HUES6 (cell line): Measurements from ENCODE around the gene ADCY6.

ENCODE experiments used
- H3K27ac ChIP-seq: 2 replicates; pipeline ENCODE4 v1.7.0; 2013; ENCODE audit warnings: low read depth, mild to moderate bottlenecking, low read length, inconsistent platforms
- H3K27me3 ChIP-seq: 2 replicates; pipeline ENCODE4 v1.6.1; 2013; ENCODE audit warnings: low read length; ENCODE audit not compliant: control insufficient read depth, insufficient read depth
- H3K36me3 ChIP-seq: 2 replicates; pipeline ENCODE4 v1.6.1; 2013; ENCODE audit warnings: low read length; ENCODE audit not compliant: control insufficient read depth, insufficient read depth
- H3K4me1 ChIP-seq: 2 replicates; pipeline ENCODE4 v1.6.1; 2013; ENCODE audit warnings: low read length; ENCODE audit not compliant: control insufficient read depth, insufficient read depth
- H3K4me3 ChIP-seq: 2 replicates; pipeline ENCODE4 v1.5.1; 2013; ENCODE audit warnings: low read depth, low read length
- H3K9ac ChIP-seq: one replicate; pipeline ENCODE4 v1.6.1; 2013; ENCODE audit warnings: mild to moderate bottlenecking, low read length
- H3K9me3 ChIP-seq: 2 replicates; pipeline ENCODE4 v1.6.1; 2013; ENCODE audit warnings: low read depth, low read length; ENCODE audit not compliant: control insufficient read depth, insufficient read depth

The ADCY6 gene

DNA sequence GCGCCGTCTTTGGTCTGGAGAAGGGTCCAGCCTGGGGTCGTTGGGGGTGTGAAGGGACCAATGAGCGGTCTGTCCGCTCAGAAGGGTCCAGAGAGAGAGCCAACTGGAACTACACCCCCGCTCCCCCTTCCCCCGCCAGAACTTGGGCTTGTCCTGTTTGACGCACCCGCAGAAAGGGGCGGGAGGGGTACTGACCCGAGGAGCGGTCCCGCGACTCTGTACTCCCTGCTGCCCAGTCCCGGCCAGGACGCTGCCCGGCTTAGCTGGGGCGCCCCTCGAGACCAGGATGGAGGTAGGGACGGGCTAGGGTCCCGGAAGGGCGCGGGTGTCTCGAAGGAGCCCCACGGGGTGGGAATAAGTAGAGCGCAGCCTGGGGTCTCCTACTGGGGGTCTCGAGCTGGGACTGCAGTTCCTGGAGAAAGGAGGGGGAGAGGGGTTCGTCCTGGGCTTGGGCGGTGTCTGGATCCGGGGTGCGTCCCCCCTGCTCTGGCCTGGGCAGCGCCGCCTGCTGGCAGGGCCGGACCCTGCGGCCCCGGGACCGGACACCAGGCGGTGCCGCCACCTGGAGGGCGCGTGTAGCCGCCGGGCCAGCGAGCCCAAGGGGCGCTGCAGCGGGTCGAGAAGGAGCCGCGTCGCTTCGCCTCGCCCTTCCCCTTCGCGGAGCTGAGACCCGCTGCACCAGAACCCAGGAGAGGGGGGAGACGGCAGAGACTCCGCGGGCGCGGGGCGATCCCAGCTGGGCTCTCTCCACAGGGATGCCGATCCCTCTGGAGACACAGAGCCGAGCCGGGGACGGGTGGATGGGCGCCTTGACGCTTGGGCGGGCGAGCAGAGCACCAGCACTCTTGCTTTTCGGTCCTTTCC is 25.6 kb upstream of the ADCY6 start:
- Histone ChIP-seq H3K9ac (peak overlapping the region; percentile 60), H3K9me3 (no peaks in the 10 kb centered on the region), H3K27me3 (peaks cover 53% of the 10 kb centered on the region), H3K27ac (no peak overlapping the region; the same call in 1 of the 2 replicates), H3K4me3 (peak overlapping the region; percentile 82), H3K36me3 (no peaks in the 10 kb centered on the region), H3K4me1 (peaks cover 45% of the 10 kb centered on the region)

DNA sequence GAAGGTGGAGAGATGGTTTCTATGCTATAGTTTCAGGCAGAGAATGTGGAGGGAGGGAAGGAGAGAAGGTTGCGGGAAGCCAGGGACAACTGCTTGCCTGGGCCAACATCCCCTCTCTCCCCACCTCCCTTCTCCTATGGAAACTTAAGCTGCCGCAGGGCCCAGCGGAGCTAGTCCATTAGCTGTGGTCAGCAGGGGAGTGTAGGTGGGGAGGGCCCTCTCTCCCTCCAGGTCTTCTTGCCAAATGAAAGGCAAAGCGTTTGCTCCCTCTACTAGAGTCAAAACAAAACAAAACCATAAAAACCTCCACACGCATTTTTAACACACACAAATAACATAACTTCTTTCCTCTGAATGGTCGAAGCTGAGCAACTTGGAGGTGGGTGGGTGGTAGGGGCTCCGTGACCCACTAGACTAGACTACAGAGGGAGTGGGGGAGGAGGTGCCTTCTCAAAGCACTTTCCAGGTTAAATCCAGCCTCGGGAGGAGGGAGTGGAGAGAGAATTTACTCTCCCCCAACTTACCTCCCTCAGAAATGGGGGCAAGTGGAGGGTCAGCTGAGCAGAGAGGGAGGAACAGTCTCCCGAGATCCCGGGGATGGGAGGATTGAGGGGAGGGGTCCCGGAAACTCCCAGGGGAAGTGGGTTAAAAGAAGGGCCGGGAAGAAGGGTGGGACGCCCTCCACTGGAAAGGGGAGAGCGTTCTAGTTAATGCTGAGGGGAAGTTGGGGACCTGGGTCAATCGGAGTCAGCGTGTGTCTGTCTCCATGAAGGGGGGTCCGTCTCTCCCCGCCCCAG is 24.8 kb upstream of the ADCY6 start:
- Histone ChIP-seq H3K4me3 (peak overlapping the region; percentile 82), H3K27me3 (peaks cover 45% of the 10 kb centered on the region), H3K9ac (peak overlapping the region; percentile 60), H3K9me3 (no peaks in the 10 kb centered on the region), H3K27ac (no peak overlapping the region), H3K36me3 (no peaks in the 10 kb centered on the region), H3K4me1 (peaks cover 41% of the 10 kb centered on the region)

DNA sequence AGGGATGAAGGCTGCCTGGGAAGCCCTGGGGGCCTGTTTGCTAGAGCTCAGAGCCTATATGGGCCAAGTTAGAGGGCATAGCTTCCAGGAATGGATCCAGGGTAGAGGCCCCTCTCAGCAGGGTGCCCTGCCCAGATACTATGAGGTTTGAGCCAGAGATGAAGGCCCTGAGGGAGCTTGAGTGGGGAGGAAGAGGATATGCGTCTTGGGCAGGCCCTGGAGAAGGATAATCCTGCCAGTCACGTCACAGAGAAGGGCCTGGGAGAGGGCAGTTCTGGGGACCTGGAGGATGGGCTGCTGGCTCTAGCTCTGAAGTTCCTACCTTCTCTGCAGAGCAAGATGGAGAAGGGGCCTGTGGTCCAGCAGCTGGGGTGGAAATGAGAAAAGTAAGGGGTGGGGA is 23.5 kb upstream of the ADCY6 start:
- Histone ChIP-seq H3K4me1 (peaks cover 35% of the 10 kb centered on the region), H3K4me3 (no peak overlapping the region), H3K9me3 (no peaks in the 10 kb centered on the region), H3K27ac (no peak overlapping the region), H3K27me3 (peaks cover 36% of the 10 kb centered on the region), H3K36me3 (no peaks in the 10 kb centered on the region), H3K9ac (no peak overlapping the region)

DNA sequence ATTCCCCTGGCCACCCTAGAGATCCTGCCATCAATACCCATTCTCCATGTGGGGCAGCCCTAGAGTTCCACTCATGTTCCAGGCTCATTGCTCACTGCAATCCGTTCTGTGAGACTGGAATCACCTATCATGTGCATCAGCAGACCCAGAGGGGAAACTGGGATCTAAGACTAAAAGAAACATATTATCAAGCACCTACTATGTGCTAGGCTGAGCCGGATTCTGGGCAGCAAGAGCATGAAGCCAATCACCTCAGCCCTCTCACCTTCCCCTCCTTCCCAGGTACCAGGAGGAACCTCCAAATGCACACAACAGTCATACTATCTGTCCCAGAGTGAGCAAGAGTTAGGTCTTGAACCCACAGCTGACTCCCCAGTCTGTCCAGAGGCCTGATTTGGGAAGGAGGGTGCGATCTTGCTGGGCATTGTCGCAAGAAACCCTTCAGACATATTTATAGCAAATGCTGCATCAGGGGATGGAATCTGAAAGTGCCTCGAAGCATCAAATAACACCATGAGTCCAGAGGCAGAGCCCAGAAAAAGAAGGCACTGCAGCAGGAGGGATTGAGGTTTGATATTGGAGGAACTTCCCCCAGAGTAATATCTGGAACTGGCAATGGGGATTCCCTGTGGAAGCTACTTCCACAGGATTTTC is 22.7 kb upstream of the ADCY6 start:
- Histone ChIP-seq H3K27me3 (peaks cover 28% of the 10 kb centered on the region), H3K4me3 (no peak overlapping the region)

DNA sequence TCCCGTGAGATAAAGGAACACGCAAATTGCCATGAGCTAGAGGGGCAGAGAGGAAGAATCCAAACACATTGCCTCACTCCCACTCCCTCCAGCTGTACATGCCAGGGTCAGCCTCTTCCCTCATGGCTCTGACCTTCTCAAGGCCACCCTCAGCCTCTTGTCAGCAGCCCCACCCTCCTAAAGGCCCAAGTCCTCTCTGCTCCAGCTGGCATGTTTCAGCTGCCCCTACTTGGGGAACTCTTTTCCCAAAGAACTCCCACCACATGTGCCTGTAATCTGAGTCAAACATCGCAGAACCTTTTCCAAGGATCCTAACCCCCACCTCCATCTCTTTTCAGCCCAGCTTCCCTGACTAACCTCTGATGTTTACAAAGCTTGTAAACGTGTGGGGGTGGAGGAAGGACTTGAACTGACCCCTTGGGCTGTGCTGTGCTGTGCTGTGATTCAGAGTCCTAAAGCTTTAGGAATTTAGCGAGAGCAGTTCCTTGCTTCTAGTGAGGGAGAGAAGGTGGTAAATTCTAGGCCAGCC is 22.1 kb upstream of the ADCY6 start:
- H3K9ac ChIP-seq = no peak overlapping the region
- H3K27me3 ChIP-seq = peaks cover 22% of the 10 kb centered on the region
- no peak overlapping the region for H3K27ac ChIP-seq
- no peaks in the 10 kb centered on the region for H3K9me3 ChIP-seq
- peaks cover 27% of the 10 kb centered on the region for H3K4me1 ChIP-seq
- H3K36me3 ChIP-seq = no peaks in the 10 kb centered on the region
- no peak overlapping the region for H3K4me3 ChIP-seq

More for the DNA sequence above, 22.7 kb upstream of the ADCY6 start:
- no peak overlapping the region for H3K9ac ChIP-seq
- no peaks in the 10 kb centered on the region for H3K9me3 ChIP-seq
- H3K36me3 ChIP-seq = no peaks in the 10 kb centered on the region
- peaks cover 32% of the 10 kb centered on the region for H3K4me1 ChIP-seq
- no peak overlapping the region for H3K27ac ChIP-seq

DNA sequence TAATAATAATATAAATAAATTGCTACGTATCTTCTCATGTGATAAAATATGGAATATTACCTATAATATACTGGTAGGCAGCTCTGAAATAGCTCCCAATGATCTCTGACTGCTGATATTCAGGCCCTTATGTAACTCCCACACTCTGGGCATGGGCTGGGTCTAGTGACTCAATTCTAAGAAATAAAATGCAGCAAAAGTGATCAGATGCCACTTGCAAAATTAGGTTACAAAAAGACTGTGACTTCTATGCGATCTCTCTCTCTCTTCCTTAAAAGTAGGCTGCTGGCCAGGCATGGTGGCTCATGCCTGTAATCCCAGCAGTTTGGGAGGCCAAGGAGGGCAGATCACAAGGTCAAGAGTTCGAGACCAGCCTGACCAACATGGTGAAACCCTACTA is 19.1 kb upstream of the ADCY6 start:
- H3K9ac ChIP-seq = no peak overlapping the region
- H3K4me3 ChIP-seq = no peak overlapping the region
- peaks cover 24% of the 10 kb centered on the region for H3K4me1 ChIP-seq
- H3K27ac ChIP-seq = no peak overlapping the region
- H3K9me3 ChIP-seq = no peaks in the 10 kb centered on the region
- H3K36me3 ChIP-seq = no peaks in the 10 kb centered on the region
- peaks cover 18% of the 10 kb centered on the region; the same call in 1 of the 2 replicates for H3K27me3 ChIP-seq

DNA sequence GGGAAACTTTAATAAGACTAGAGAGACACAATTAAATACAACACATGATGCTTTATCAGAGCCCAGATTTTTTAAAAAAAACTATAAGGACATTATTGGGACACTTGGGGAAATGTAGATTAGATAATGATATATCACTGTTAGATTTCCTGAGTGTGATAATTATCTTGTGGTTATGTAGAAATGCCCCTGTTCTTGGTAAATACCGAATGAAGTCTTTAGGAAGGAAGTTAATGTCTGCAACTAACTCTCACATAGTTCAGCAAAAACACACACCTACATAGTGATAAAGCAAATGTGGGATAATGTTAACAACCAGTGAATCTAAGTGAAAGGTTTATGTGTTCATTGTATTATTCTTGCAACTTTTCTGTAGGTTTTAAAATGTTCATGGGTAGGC is 14.8 kb upstream of the ADCY6 start:
- no peak overlapping the region for H3K9ac ChIP-seq
- H3K36me3 ChIP-seq = no peaks in the 10 kb centered on the region
- no peak overlapping the region for H3K27ac ChIP-seq
- no peak overlapping the region for H3K4me3 ChIP-seq
- H3K27me3 ChIP-seq = no peaks in the 10 kb centered on the region
- H3K4me1 ChIP-seq = no peaks in the 10 kb centered on the region
- H3K9me3 ChIP-seq = no peaks in the 10 kb centered on the region

DNA sequence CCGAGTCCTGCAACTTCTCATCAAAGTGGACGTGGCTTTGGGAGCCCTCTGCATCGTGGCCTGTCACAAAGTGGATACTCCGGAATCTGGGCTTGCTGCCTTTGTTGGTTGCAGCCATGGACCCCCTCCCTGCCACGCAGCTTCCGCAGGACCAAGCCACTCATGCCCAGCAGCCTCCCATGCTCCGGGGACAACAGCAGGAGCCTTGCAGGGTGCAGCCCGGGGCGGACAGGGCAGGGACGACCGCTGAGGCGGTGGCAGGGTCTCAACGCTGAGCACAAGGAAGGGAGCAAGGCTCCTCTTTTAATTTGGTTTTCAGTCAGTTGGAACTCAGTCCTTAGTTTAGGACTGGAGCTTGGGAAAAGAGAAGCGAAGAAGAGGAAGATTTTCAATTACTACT is 12.1 kb upstream of the ADCY6 start:
- H3K9me3 ChIP-seq = no peaks in the 10 kb centered on the region
- no peaks in the 10 kb centered on the region for H3K27me3 ChIP-seq
- H3K27ac ChIP-seq = no peak overlapping the region
- H3K36me3 ChIP-seq = no peaks in the 10 kb centered on the region
- H3K4me1 ChIP-seq = no peaks in the 10 kb centered on the region
- H3K4me3 ChIP-seq = no peak overlapping the region
- no peak overlapping the region for H3K9ac ChIP-seq

DNA sequence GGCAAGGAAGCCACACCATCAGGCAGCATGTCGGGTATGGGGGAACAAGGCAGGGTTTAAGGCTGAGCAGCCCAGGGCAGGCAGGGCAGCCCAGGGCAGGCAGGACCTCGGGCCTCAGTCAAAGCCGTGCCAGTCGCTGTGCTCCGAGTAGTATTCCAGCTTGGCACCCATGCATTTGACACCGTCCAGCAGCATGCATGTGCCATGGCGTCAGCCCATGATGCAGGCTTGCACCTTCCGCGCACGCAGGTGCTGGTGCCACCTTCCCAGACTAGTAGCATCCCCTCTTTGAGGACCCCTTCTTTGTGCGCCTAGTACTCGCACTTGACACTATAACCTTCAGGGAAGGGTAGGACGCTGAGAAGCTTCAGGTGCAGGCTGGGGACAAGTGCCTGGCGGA is 11.6 kb upstream of the ADCY6 start:
- Histone ChIP-seq H3K36me3 (no peaks in the 10 kb centered on the region), H3K9me3 (no peaks in the 10 kb centered on the region), H3K27ac (no peak overlapping the region), H3K4me1 (no peaks in the 10 kb centered on the region), H3K4me3 (no peak overlapping the region), H3K27me3 (no peaks in the 10 kb centered on the region), H3K9ac (no peak overlapping the region)

DNA sequence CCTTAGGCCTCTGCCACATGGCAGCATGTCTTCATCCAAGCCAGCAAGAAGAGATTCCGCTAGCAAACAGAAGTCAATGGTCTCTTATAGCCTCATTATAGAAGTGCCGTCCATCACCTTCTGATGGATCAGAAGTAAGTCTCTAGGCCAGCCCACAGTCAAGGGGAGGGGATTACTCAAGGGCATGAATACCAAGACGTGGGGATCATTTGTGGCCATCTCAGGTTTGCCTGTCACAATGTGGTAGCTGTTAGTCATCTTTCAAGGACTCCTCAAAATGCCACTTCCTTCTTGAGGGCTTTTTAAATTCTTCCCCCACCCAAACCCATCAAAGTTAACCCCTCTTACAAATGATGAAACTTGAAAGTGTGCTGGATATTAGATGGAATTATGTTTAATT is 8.1 kb upstream of the ADCY6 start:
- no peaks in the 10 kb centered on the region for H3K27me3 ChIP-seq
- H3K27ac ChIP-seq = no peak overlapping the region
- H3K9ac ChIP-seq = no peak overlapping the region
- H3K4me3 ChIP-seq = no peak overlapping the region
- peaks cover 6% of the 10 kb centered on the region for H3K4me1 ChIP-seq
- H3K36me3 ChIP-seq = no peaks in the 10 kb centered on the region
- H3K9me3 ChIP-seq = no peaks in the 10 kb centered on the region
